Adipose tissue (tissue), 3 donors: ENCODE data around the gene ARHGAP9. TPM values are rescaled to one million over a fixed set of nuclear protein-coding genes. Genes with fewer than 3 reads are reported as not detected.

ENCODE experiments used
- H3K27ac ChIP-seq: one replicate; pipeline ENCODE4 v1.5.1; 2013; ENCODE audit warnings: low read depth, low read length
- WGBS, 3 donors: extraction: QIAGEN DNeasy Blood & Tissue Kit; methylation state at CpG; one replicate each; pipeline ENCODE4 v1.1.7; 2013; 5-methylcytosine and 5-hydroxymethylcytosine counted together
- polyA plus RNA-seq, 3 donors: library from polyadenylated mRNA; stranded (reverse); fragments of 200-250 nt; gene quantifications; one replicate each; pipeline ENCODE4 v1.2.3, GENCODE V29; 2013
- donor health status: healthy with polysubstance abuse.
- donor health status: Bipolar disorder and iron deficiency.
- donor health status: healthy.

Gene ARHGAP9
- polyA plus RNA-seq, result 10 to 100 TPM in 2 of 3 donors, 1 to 10 TPM in 1; 2.6 to 33.6 (median 28.7) TPM

DNA sequence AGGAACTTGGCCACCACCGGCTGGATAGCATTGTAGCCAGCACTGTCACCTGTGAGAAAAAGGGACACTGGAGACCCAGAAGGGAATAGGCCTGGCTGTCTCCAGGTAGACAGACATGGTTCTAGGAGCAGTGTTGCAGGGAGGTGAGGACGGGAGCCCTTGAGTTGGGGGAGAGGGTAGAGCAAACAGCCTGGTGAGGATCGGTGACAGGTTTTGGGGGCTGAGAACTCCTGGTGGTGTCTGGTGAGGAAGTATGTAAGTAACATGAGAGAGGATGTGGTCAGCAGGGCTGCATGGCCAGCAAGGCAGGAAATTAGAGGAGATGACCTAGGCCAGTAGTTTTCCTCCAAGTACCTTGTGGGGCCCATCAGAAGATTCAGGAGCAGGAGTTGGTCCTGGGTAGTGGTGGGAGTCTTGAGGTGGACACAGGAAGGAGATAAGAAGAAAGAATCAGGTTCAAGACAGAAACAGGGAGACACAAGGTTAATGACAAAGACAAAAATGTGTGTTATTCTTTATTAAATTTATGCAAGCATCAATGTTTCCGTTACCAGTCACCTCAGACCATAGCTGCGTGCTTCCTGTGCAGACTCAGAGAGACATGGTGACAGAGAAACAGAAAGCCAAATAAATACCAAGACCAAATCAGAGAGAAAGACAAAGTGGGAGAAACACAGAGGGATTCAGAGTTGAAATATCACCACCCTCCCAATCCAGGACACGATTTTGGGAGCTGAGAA lies at the start of gene ARHGAP9:
TSS of gene ARHGAP9 (minus strand) at position 491 of the 740 bp plus-strand sequence. CDS start at position 31, 460 bp downstream.
- 49 to 70% (median 61%) methylated on average over 6 of the region's 6 CpGs for WGBS, 3 donors
- H3K27ac ChIP-seq, result peak within 1 kb of the TSS; percentile 19

DNA sequence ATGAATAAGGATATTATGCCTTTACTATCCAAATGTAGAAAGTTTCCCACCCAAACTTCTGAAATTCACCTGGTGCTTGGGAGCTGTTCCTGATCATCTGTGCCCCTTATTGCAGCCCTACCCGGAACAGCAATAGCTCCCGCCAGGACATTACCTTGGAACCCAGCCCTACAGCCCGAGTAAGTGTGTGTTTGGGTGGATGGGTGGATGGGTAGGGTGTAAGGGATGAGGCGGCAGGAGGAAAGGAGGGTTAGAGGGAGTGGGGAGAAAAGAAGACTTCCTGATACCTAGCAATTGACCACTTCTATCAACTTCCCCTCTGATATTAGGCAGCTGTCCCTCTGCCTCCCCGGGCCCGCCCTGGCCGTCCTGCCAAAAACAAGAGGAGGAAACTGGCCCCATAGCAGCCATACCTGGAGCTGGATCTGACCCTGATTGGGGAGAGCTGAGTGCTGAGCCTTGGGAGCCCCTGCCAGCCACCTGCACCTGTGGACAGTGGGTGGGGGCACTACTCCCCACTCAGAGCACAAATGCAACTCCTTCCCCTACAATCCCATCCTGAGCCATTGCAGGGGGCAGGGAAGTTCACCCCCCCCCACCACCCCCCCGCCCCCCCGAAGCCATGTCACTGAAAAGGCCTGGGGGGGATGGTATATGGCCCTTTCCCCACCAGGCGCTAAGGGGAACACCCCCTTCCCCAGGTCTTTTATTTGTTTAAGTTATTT lies 49.3 kb upstream of the ARHGAP9 start:
- WGBS, 3 donors, result 66 to 74% (median 74%) methylated on average over 9 to 10 of the region's 10 CpGs
- no peak overlapping the region for H3K27ac ChIP-seq

DNA sequence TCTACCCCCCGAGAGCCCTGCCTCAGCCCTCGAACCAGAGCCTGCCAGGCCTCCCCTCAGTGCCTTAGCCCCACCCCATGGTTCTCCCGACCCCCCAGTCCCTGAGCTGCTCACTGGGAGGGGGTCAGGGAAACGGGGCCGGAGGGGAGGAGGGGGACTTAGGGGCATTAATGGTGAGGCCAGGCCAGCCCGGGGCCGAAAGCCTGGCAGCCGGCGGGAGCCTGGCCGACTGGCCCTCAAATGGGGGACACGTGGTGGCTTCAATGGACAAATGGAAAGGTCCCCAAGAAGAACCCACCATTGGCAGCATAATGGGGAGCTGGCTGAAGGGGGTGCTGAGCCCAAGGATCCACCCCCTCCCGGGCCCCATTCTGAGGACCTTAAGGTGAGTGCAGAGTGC lies 48.5 kb upstream of the ARHGAP9 start:
- 81 to 85% (median 82%) methylated on average over 10 to 12 of the region's 12 CpGs for WGBS, 3 donors
- no peak overlapping the region for H3K27ac ChIP-seq

DNA sequence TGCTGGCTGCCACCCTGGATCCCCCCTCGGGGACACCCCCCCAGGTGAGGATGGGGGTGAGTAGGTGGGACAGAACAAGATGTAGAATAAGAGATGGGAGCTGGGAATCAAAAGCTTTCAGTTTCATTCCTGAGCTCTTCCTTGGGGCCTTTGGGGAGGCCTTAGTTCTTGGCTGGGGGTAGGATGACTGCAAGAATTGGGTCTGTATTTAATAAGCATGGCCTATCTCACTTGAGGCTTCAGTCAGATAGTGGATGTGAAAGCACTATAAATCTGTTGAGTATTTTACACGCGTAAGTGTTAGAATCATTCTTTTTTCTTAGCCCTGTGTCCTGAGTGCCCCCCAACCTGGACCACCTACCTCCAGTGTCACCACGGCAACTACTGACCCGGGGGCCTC lies 47.5 kb upstream of the ARHGAP9 start:
- 72 to 79% (median 77%) methylated on average over 5 of the region's 5 CpGs for WGBS, 3 donors
- H3K27ac ChIP-seq, result no peak overlapping the region

DNA sequence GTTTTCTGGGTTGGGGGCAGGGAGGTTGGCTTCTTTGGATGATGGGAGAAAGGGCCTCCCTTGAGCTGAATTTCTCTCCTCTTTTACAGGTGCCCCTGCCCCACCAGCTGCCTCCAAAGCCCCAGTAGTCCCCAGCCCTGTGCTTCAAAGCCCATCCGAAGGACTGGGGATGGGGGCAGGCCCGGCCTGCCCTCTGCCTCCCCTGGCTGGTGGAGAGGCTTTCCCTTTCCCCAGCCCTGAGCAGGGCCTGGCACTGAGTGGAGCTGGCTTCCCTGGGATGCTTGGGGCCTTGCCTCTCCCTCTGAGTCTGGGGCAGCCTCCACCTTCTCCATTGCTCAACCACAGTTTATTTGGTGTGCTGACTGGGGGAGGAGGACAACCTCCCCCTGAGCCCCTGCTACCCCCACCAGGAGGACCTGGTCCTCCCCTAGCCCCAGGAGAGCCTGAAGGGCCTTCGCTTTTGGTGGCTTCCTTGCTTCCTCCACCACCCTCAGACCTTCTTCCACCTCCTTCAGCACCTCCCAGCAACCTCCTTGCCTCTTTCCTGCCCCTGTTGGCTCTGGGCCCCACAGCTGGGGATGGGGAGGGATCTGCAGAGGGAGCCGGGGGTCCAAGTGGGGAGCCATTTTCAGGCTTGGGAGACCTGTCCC lies 46.9 kb upstream of the ARHGAP9 start:
- H3K27ac ChIP-seq, result no peak overlapping the region
- 77 to 83% (median 77%) methylated on average over 4 of the region's 4 CpGs for WGBS, 3 donors

DNA sequence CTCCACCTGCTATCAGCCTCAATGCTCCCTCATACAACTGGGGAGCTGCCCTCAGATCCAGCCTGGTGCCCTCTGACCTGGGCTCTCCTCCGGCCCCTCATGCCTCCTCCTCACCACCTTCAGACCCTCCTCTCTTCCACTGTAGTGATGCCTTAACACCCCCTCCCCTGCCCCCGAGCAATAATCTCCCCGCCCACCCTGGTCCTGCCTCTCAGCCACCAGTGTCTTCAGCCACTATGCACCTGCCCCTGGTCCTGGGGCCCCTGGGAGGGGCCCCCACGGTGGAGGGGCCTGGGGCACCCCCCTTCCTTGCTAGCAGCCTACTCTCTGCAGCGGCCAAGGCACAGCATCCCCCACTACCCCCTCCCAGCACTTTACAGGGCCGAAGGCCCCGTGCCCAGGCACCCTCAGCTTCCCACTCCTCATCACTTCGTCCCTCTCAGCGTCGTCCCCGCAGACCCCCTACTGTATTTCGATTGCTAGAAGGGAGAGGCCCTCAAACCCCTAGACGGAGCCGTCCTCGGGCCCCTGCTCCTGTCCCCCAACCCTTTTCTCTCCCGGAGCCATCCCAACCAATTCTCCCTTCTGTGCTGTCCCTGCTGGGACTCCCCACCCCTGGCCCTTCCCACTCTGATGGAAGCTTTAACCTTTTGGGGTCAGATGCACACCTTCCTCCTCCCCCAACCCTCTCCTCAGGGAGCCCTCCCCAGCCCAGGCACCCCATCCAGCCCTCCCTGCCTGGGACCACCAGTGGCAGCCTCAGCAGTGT lies 46.1 kb upstream of the ARHGAP9 start:
- H3K27ac ChIP-seq, result no peak overlapping the region

DNA sequence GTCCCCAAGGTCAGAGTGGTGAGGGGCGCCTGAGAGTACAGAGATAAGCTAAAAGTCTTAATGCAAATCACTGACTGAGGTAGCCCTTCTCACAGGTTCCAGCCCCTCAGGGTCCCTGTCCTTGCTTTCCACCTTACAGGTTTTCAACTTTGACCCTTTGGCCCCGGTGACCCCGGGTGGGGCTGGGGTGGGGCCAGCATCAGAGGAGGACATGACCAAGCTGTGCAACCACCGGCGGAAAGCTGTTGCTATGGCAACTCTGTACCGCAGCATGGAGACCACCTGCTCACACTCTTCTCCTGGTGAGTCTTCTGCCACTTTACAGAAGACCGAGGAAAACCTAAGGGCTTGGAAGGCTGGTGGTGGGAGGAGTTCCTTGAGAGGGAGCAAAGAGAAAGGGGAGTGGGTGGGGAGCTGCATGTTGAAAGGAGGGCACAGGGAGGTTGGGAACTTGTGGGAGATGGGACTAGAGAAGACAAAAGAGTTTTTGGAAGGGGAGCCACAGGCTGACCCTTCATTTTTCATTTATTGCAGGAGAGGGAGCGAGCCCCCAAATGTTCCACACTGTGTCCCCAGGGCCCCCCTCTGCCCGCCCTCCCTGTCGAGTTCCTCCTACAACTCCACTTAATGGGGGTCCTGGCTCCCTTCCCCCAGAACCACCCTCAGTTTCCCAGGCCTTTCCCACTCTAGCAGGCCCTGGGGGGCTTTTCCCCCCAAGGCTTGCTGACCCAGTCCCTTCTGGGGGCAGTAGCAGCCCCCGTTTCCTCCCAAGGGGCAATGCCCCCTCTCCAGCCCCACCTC lies 45.3 kb upstream of the ARHGAP9 start:
- no peak overlapping the region for H3K27ac ChIP-seq
- 63 to 72% (median 65%) methylated on average over 11 of the region's 11 CpGs for whole genome bisulfite sequencing, 3 donors

More for the DNA sequence above, 46.1 kb upstream of the ARHGAP9 start:
- WGBS, 3 donors, result 79 to 84% (median 82%) methylated on average over 16 of the region's 16 CpGs

DNA sequence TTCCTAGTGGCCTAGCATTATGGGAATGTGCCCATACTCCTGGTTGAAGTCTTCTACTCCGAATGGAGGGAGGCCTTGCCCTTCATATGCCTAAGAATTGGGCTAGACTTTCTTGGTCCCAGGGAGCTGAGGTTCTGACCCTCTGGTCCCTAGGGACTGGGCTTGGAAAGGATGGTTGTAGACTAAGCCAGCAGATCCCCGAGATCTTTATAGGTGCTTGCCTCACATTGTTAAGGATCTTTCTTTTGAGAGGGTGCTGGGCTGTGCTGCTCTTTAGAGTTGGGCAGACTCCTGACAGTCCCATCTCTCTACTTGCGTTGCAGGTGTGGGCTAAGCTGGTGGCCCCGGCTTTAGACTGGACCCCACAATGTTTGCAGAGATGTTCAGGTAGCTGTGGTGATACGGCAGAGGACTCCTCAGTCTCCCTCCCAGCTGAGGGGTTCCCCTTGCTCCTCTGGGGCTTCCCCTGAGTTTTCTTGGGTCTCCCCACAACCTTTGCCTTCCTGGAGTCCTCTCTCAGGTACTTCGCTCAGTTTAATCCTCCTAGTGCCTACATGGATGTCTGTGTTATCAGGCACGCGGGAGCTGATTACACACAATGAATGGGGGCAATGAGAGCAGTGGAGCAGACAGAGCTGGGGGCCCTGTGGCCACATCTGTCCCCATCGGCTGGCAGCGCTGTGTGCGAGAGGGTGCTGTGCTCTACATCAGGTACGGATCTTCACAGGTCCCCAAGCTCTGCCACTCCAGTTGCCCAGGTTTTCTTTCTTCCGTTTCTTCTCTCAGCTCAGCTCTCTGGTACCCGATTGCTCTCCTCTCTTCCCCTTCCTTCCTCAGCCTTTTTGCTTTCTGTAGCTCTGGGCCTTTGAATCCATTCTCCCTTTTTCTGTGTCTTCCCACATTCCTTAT lies 44.3 kb upstream of the ARHGAP9 start:
- 57 to 70% (median 69%) methylated on average over 14 of the region's 14 CpGs for WGBS, 3 donors
- no peak overlapping the region for H3K27ac ChIP-seq

DNA sequence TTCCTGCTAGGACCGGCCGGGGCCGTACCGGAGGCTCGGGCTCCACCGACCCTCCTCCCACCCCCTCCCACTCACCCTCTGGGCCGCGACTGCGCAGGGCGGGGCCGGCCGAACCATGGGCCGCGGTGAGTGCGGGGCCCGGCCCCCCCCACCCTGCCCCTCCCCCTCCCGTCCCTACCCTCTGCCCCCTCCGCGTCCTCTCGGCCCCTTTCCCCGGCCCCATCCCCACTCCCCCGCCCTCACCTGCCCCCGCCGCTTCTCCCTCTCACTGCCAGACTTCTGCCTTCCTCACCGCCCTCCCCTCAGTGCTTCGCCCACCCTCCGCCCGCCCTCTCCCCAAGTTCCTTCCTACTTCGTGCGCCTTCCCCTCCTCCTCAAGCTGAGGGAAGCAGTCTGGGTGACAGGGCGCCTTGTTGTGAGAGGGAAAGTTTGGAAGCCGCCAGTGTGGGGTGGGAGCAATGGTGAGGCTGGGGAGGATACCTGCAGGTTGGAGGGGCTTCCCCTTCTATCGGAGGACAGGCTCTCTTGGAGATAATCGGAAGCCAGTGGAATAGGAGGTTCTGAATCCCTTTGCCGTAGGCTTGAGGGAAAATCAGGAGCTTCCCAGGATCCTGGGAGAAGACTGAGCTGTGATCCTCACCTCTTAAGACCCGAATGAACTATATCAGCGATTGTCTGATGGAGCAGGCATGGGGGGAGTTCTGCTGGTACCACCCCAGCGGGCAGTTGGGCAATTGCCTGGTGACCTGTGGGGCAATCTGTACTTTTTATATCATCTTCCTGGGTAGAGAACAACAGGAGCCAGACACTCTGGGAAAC lies 43.4 kb upstream of the ARHGAP9 start:
- 0 to 1% (median 1%) methylated on average over 20 to 38 of the region's 38 CpGs for WGBS, 3 donors

DNA sequence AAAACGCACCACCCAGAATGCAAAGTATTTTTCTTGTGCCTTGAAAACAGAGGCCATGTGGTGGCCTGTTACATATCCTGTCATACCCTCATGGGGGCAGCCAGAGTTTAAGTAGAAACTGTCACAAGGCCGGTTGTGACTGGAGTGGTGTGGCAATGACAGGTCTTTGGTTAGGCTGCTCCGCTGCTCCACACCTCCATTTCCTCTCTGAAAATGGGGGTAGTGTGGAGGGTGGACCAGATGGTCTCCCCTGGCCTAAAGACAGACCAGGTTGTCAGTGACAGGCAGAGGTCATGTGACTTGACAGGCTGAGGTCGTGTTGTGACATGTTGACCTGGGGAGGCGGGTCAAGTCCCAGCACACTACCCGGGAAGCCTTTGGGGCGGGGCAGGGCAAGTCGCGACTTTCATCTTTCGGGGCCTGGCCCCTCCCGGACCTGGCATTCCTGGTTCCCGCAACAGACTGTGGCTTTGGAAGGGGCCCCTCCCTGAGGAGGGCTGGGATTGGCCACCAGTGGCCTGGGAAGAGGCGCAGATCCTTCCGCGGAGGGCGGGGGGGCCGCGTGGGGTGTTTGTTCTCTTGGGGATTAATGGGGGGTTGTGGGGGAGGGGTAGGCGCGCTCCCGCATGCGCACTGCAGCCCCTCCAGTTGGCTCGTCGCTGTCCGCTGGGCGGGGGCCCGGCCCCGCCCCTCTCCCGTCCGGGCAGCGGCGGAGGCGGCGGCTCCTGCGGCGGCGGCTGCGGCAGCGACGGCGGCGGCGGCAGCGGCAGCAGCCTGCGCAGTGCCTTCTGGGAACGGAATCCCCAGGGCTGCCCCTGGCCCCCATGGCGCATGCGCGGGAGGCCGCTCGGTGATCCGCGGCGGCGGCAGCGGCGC lies 42.6 kb upstream of the ARHGAP9 start, which contains the start of gene MBD6:
TSS of gene MBD6 (plus strand) at position 814 of the 876 bp plus-strand sequence. CDS start 1,480 bp downstream, outside the sequence.
- WGBS, 3 donors, result 1 to 2% (median 2%) methylated on average over 25 to 57 of the region's 57 CpGs
- H3K27ac ChIP-seq, result peak within 1 kb of the TSS; percentile 93

More for the DNA sequence above, 43.4 kb upstream of the ARHGAP9 start:
- peak overlapping the region; percentile 56 for H3K27ac ChIP-seq

DNA sequence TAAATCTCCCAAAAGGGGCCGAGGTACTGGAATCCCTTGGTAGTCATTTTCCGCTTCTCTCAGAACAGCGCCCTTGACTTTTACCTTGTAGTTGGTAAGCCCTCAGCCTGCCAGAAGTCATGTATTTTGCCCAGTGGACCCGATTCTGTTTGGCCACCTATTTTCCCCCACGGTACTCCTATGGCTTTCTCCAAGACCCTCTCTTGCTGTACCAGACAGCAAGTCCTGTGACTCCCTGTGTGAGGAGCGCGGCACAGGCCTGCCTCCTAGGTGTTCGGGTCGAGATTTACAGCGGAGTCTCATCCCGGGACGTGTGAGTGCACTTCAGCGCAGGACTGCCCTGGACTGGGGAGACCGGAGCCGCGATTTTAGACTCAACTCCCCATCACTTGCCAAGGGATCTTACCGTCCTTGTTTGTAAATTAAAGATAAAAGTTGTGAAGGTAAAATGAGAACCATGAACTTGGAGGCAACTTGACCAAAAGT lies 41.9 kb upstream of the ARHGAP9 start:
- H3K27ac ChIP-seq, result peak overlapping the region; percentile 5
- 33 to 57% (median 51%) methylated on average over 17 of the region's 17 CpGs for WGBS, 3 donors

DNA sequence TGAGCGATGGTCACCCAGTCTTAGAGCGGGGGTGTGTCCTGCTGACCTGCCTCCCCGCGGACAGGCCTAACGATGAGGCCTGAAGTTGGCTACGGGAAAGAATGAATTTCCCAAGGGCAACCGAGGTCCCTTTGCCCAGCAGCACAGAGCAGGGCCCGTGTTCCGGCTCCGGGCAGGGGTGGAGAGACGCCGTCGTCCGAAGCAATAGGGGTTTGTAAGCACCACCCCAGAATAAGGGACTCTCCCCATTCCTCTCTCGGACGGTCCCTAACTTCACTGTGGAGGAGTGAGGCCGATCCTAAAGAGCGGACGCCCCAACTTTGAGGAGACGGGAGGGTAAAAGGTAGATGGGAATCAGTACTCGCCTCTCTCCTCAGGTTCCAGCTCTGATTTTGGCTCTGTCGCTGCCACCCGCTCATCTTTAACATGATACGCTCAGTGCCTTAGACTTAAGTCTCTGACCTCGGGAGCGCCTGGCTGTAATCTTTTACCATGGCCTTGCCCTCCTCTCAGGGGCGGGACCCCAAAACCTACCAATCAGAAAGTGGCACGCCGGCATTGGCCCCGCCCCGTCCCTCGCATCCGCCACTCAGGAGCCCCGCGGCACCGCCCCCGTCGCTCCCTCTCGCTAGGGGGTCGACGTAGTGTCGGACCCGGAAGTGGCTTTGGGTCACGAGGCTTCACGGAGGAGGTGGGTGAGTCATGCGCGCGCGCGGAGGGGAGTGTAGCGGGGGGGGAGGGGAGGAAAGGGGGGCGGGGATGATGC lies 40.6 kb upstream of the ARHGAP9 start, which contains the start of gene DDIT3:
TSS of gene DDIT3 (minus strand) at position 462 of the 766 bp plus-strand sequence. CDS start 3,108 bp downstream, outside the sequence.
- 0 to 1% (median 0%) methylated on average over 44 to 52 of the region's 52 CpGs for WGBS, 3 donors
- H3K27ac ChIP-seq, result peak within 1 kb of the TSS; percentile 98

DNA sequence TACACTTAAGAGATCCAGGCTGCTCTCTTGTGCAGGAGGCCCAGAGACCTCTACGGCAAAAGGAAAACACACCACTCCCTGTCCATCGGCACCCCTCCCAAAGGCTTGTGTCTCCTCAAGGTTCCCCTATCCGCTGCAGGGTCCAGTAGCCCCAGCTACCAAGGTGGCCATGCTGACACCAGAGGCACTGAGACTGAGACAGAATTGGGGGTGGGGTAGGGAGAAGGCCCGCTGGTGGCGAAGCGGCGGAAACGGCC lies 40.1 kb upstream of the ARHGAP9 start:
- WGBS, 3 donors, result 0 to 1% (median 1%) methylated on average over 8 of the region's 8 CpGs
- peak overlapping the region; percentile 86 for H3K27ac ChIP-seq
